Mammary epithelial cell (primary cell): ENCODE results near the gene TEAD3.

Source experiments
- EZH2 ChIP-seq: IDR thresholded peaks from 2 replicates; pipeline ENCODE4 v1.6.1; 2012; ENCODE audit warnings: low read length, inconsistent platforms, borderline replicate concordance
- TF ChIP-seq, protein P1 (sequence below), 2 donors: IDR thresholded peaks in 1 of 2; conservative IDR thresholded peaks in 1 of 2; 2 replicates each; pipeline ENCODE4 v1.5.1; 2011 to 2012; ENCODE audit warnings: inconsistent platforms in 2 of 2, low read length in 2 of 2, mild to moderate bottlenecking in 2 of 2, control low read depth in 1 of 2, low read depth in 1 of 2; ENCODE audit not compliant: insufficient read depth in 1 of 2; ENCODE audit errors: extremely low read depth in 1 of 2

DNA sequence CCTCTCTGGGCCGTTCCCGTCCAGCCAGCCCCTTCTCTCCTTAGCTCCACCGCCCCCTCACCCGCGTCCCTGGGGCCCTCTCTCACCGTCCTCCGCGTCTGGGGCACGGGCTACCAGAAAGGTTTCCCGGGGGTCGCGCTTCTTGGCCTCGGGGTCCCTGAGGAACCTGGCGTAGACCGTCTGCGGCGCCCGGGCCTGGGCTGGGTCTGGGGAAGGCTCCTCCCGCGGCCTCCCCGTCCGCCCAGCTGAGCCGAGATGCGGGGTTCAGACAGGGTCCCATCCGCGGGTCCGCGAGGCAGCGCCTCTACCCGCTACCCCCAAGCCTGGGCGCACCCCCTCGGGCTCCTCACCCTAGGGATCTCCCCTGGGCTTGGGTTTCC, 14.7 kb upstream of the TEAD3 start:
- TF ChIP-seq, protein P1, sequence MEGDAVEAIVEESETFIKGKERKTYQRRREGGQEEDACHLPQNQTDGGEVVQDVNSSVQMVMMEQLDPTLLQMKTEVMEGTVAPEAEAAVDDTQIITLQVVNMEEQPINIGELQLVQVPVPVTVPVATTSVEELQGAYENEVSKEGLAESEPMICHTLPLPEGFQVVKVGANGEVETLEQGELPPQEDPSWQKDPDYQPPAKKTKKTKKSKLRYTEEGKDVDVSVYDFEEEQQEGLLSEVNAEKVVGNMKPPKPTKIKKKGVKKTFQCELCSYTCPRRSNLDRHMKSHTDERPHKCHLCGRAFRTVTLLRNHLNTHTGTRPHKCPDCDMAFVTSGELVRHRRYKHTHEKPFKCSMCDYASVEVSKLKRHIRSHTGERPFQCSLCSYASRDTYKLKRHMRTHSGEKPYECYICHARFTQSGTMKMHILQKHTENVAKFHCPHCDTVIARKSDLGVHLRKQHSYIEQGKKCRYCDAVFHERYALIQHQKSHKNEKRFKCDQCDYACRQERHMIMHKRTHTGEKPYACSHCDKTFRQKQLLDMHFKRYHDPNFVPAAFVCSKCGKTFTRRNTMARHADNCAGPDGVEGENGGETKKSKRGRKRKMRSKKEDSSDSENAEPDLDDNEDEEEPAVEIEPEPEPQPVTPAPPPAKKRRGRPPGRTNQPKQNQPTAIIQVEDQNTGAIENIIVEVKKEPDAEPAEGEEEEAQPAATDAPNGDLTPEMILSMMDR (conservative IDR thresholded peaks at IDR 0.05 in 1 of 2, IDR thresholded peaks at IDR 0.05 in 1 of 2; ENCODE audit: extremely low read depth in 1 of 2, insufficient read depth in 1 of 2, low read depth in 1 of 2, low read length in 2 of 2) = no peak
- TF ChIP-seq EZH2 = no peak
